Body of pancreas (tissue), 4 donors: ENCODE results near the gene GIMAP6.
"Not testable (repeated sequence)": the region's sequence is repeated elsewhere in the genome, so short reads cannot be mapped to it uniquely, and the experiment has no call there.

Source experiments
- POLR2A ChIP-seq, 3 donors: fragments of 450-650 bp; IDR thresholded peaks; one replicate each; pipeline ENCODE4 v1.6.1; 2016; ENCODE audit warnings: antibody characterized with exemption in 3 of 3, mild to moderate bottlenecking in 2 of 3
- TF ChIP-seq, protein P1 (sequence below), 7 experiments: fragments of 450-650 bp in 4 of 7; fragments of 200-600 bp in 3 of 7; sonication (generic) in 3 of 7; IDR thresholded peaks; one replicate each; pipeline ENCODE4 v1.5.1; 2016 to 2019; ENCODE audit warnings: antibody characterized with exemption in 7 of 7

DNA sequence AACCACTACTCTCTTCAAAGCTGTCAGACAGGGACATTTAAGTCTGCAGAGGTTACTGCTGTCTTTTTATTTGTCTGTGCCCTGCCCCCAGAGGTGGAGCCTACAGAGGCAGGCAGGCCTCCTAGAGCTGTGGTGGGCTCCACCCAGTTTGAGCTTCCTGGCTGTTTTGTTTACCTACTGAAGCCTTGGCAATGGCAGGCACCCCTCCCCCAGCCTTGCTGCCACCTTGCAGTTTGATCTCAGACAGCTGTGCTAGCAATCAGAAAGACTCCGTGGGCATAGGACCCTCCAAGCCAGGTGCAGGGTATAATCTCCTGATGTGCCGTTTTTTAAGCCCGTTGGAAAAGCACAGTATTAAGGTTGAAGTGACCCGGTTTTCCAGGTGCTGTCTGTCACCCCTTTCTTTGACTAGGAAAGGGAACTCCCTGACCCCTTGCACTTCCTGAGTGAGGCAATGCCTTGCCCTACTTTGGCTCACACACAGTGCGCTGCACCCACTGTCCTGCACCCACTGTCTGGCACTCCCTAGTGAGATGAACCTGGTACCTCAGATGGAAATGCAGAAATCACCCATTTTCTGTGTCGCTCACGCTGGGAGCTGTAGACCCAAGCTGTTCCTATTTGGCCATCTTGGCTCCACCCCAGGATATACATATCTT is 52.1 kb downstream of the GIMAP6 start:
- TF ChIP-seq, protein P1, sequence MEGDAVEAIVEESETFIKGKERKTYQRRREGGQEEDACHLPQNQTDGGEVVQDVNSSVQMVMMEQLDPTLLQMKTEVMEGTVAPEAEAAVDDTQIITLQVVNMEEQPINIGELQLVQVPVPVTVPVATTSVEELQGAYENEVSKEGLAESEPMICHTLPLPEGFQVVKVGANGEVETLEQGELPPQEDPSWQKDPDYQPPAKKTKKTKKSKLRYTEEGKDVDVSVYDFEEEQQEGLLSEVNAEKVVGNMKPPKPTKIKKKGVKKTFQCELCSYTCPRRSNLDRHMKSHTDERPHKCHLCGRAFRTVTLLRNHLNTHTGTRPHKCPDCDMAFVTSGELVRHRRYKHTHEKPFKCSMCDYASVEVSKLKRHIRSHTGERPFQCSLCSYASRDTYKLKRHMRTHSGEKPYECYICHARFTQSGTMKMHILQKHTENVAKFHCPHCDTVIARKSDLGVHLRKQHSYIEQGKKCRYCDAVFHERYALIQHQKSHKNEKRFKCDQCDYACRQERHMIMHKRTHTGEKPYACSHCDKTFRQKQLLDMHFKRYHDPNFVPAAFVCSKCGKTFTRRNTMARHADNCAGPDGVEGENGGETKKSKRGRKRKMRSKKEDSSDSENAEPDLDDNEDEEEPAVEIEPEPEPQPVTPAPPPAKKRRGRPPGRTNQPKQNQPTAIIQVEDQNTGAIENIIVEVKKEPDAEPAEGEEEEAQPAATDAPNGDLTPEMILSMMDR (IDR thresholded peaks at IDR 0.05): not testable (repeated sequence)
- TF ChIP-seq POLR2A (IDR thresholded peaks at IDR 0.05): not testable (repeated sequence)
